Mesendoderm (in vitro differentiated cells): ENCODE measurements around the gene B4GALT6.

ENCODE experiments used
- DNase-seq: peaks from one replicate; pipeline ENCODE4 v3.0.0; 2013
- H2AK5ac ChIP-seq: 2 replicates; pipeline ENCODE4 v1.6.1; 2013; ENCODE audit warnings: low read length, inconsistent platforms
- H2BK120ac ChIP-seq: 2 replicates; pipeline ENCODE4 v1.6.1; 2013; ENCODE audit warnings: low read depth, mild to moderate bottlenecking, low read length, moderate library complexity, mixed read lengths
- H2BK15ac ChIP-seq: replicated peaks from 2 replicates; pipeline ENCODE4 v1.6.1; 2013; ENCODE audit warnings: low read depth, mild to moderate bottlenecking, moderate library complexity
- H2BK5ac ChIP-seq: 2 replicates; pipeline ENCODE4 v1.6.1; 2013; ENCODE audit warnings: low read length, inconsistent platforms
- H3K18ac ChIP-seq: 2 replicates; pipeline ENCODE4 v1.6.1; 2013; ENCODE audit warnings: mild to moderate bottlenecking, low read length, mixed read lengths
- H3K23ac ChIP-seq: one replicate; pipeline ENCODE4 v1.6.1; 2013; ENCODE audit warnings: low read length
- H3K27ac ChIP-seq: 2 replicates; pipeline ENCODE4 v1.5.1; 2013; ENCODE audit warnings: low read depth, mild to moderate bottlenecking, inconsistent platforms, low read length, moderate library complexity
- H3K27me3 ChIP-seq: 2 replicates; pipeline ENCODE4 v1.6.1; 2013; ENCODE audit warnings: low read length, control low read depth, mild to moderate bottlenecking, inconsistent platforms; ENCODE audit not compliant: insufficient read depth, poor library complexity
- H3K36me3 ChIP-seq: 2 replicates; pipeline ENCODE4 v1.6.1; 2013; ENCODE audit warnings: low read length, inconsistent platforms; ENCODE audit not compliant: control insufficient read depth, insufficient read depth
- H3K4ac ChIP-seq: one replicate; pipeline ENCODE4 v1.6.1; 2013; ENCODE audit warnings: low read depth, mild to moderate bottlenecking, low read length, moderate library complexity
- H3K4me1 ChIP-seq: 2 replicates; pipeline ENCODE4 v1.6.1; 2013; ENCODE audit warnings: low read depth, low read length, inconsistent platforms; ENCODE audit not compliant: control insufficient read depth
- H3K4me2 ChIP-seq: 2 replicates; pipeline ENCODE4 v1.6.1; 2013; ENCODE audit warnings: low read length
- H3K4me3 ChIP-seq: 2 replicates; pipeline ENCODE4 v1.5.1; 2013; ENCODE audit warnings: mild to moderate bottlenecking, low read length
- H3K56ac ChIP-seq: one replicate; pipeline ENCODE4 v1.6.1; 2013; ENCODE audit warnings: low read length
- H3K79me1 ChIP-seq: 2 replicates; pipeline ENCODE4 v1.6.1; 2013; ENCODE audit warnings: low read length, inconsistent platforms
- H3K79me2 ChIP-seq: 2 replicates; pipeline ENCODE4 v1.6.1; 2013; ENCODE audit warnings: mild to moderate bottlenecking, low read length; ENCODE audit not compliant: control insufficient read depth, insufficient read depth
- H3K9ac ChIP-seq: 2 replicates; pipeline ENCODE4 v1.6.1; 2013; ENCODE audit warnings: low read length, inconsistent platforms
- H4K5ac ChIP-seq: one replicate; pipeline ENCODE4 v1.6.1; 2013; ENCODE audit warnings: low read length
- H4K8ac ChIP-seq: one replicate; pipeline ENCODE4 v1.6.1; 2013; ENCODE audit warnings: low read depth, mild to moderate bottlenecking, control low read depth, low read length, moderate library complexity
- WGBS: extraction: QIAGEN DNeasy Blood & Tissue Kit; methylation state at CpG from one replicate; pipeline ENCODE4 v1.1.7; 2013; ENCODE audit warnings: low lambda C conversion rate, missing lambda C conversion rate; ENCODE audit not compliant: insufficient coverage; ENCODE audit errors: extremely low coverage; 5-methylcytosine and 5-hydroxymethylcytosine counted together

Gene B4GALT6

GRCh38 chr18:31632356-31632755 is 52.0 kb downstream of the B4GALT6 start:
- Histone ChIP-seq H3K23ac (no peak overlapping the region), H3K4me2 (no peak overlapping the region)
- no CpG with 5 or more reads among the region's 1 CpG for WGBS

GRCh38 chr18:31631526-31631925 is 52.9 kb downstream of the B4GALT6 start:
- Histone ChIP-seq H4K5ac (no peak overlapping the region), H3K4me3 (no peak overlapping the region), H2BK15ac (no peak overlapping the region), H3K4me1 (no peaks in the 10 kb centered on the region), H3K79me1 (no peaks in the 10 kb centered on the region), H2BK120ac (no peak overlapping the region), H2BK5ac (no peak overlapping the region), H3K36me3 (no peaks in the 10 kb centered on the region), H2AK5ac (no peak overlapping the region), H3K18ac (no peak overlapping the region), H3K79me2 (no peaks in the 10 kb centered on the region), H3K4me2 (no peak overlapping the region), H3K56ac (no peak overlapping the region), H3K27me3 (no peaks in the 10 kb centered on the region), H3K4ac (no peak overlapping the region), H3K27ac (no peak overlapping the region), H3K9ac (no peak overlapping the region), H3K23ac (no peak overlapping the region), H4K8ac (no peak overlapping the region)
- no CpG with 5 or more reads among the region's 1 CpG for whole genome bisulfite sequencing
- DNase-seq, result no peak

More at GRCh38 chr18:31632356-31632755, 52.0 kb downstream of the B4GALT6 start:
- Histone ChIP-seq H3K4ac (no peak overlapping the region), H3K9ac (no peak overlapping the region), H4K5ac (no peak overlapping the region), H3K79me2 (no peaks in the 10 kb centered on the region), H3K56ac (no peak overlapping the region), H2BK15ac (no peak overlapping the region), H3K79me1 (no peaks in the 10 kb centered on the region), H3K36me3 (no peaks in the 10 kb centered on the region), H3K18ac (no peak overlapping the region), H2BK120ac (no peak overlapping the region), H3K4me3 (no peak overlapping the region), H3K4me1 (no peaks in the 10 kb centered on the region), H2AK5ac (no peak overlapping the region), H3K27ac (no peak overlapping the region), H4K8ac (no peak overlapping the region), H3K27me3 (no peaks in the 10 kb centered on the region), H2BK5ac (no peak overlapping the region)
- no peak for DNase-seq

- H2AK5ac ChIP-seq, result no peak overlapping the region
- no peak overlapping the region for H3K4ac ChIP-seq
- no peak overlapping the region for H4K8ac ChIP-seq
- no peak overlapping the region for H3K4me3 ChIP-seq
- no peak overlapping the region for H3K9ac ChIP-seq
- H4K5ac ChIP-seq, result no peak overlapping the region
- H2BK5ac ChIP-seq, result no peak overlapping the region
- no peak overlapping the region for H2BK120ac ChIP-seq
- H3K36me3 ChIP-seq, result no peaks in the 10 kb centered on the region
- no peak overlapping the region for H3K18ac ChIP-seq
- no CpG with 5 or more reads among the region's 4 CpGs for WGBS
- H3K27me3 ChIP-seq, result no peaks in the 10 kb centered on the region
- H3K27ac ChIP-seq, result no peak overlapping the region
- no peak for DNase-seq
- no peak overlapping the region for H3K4me2 ChIP-seq
- H3K56ac ChIP-seq, result no peak overlapping the region
- H3K79me1 ChIP-seq, result no peaks in the 10 kb centered on the region
- no peak overlapping the region for H3K23ac ChIP-seq
- no peaks in the 10 kb centered on the region for H3K79me2 ChIP-seq
- H2BK15ac ChIP-seq, result no peak overlapping the region
- no peaks in the 10 kb centered on the region for H3K4me1 ChIP-seq
Observed at GRCh38 chr18:31630549-31630948, 53.8 kb downstream of the B4GALT6 start.

- H2BK5ac ChIP-seq, result no peak overlapping the region
- no peaks in the 10 kb centered on the region for H3K27me3 ChIP-seq
- H3K4me2 ChIP-seq, result no peak overlapping the region
- no peaks in the 10 kb centered on the region for H3K79me2 ChIP-seq
- H3K9ac ChIP-seq, result no peak overlapping the region
- H3K18ac ChIP-seq, result no peak overlapping the region
- no peak overlapping the region for H3K4me3 ChIP-seq
- no peak overlapping the region for H3K56ac ChIP-seq
- no peak overlapping the region for H3K23ac ChIP-seq
- H2AK5ac ChIP-seq, result no peak overlapping the region
- H4K8ac ChIP-seq, result no peak overlapping the region
- H4K5ac ChIP-seq, result no peak overlapping the region
- DNase-seq, result peak; percentile 26
- no peaks in the 10 kb centered on the region for H3K79me1 ChIP-seq
- no peaks in the 10 kb centered on the region for H3K4me1 ChIP-seq
- no CpG with 5 or more reads among the region's 6 CpGs for WGBS
- H3K27ac ChIP-seq, result no peak overlapping the region
- H3K36me3 ChIP-seq, result no peaks in the 10 kb centered on the region
- no peak overlapping the region for H2BK15ac ChIP-seq
- no peak overlapping the region for H3K4ac ChIP-seq
- H2BK120ac ChIP-seq, result no peak overlapping the region
Observed at GRCh38 chr18:31626409-31626808, 58.0 kb downstream of the B4GALT6 start.

- H3K4me2 ChIP-seq, result no peak overlapping the region
- no peak overlapping the region for H3K27ac ChIP-seq
- no peak overlapping the region for H4K8ac ChIP-seq
- H3K23ac ChIP-seq, result no peak overlapping the region
- no peaks in the 10 kb centered on the region for H3K79me1 ChIP-seq
- H2BK120ac ChIP-seq, result no peak overlapping the region
- H3K18ac ChIP-seq, result no peak overlapping the region
- no peak overlapping the region for H2BK5ac ChIP-seq
- H3K4ac ChIP-seq, result no peak overlapping the region
- H2BK15ac ChIP-seq, result no peak overlapping the region
- no peak overlapping the region for H3K9ac ChIP-seq
- H3K56ac ChIP-seq, result no peak overlapping the region
- H4K5ac ChIP-seq, result no peak overlapping the region
- 100% methylated on average over 1 of the region's 13 CpGs for WGBS
- H3K4me1 ChIP-seq, result no peaks in the 10 kb centered on the region
- DNase-seq, result no peak
- H3K4me3 ChIP-seq, result no peak overlapping the region
- no peaks in the 10 kb centered on the region for H3K79me2 ChIP-seq
- no peaks in the 10 kb centered on the region for H3K27me3 ChIP-seq
- no peaks in the 10 kb centered on the region for H3K36me3 ChIP-seq
- H2AK5ac ChIP-seq, result no peak overlapping the region
Observed at GRCh38 chr18:31624892-31625640, 59.3 kb downstream of the B4GALT6 start.

DNA sequence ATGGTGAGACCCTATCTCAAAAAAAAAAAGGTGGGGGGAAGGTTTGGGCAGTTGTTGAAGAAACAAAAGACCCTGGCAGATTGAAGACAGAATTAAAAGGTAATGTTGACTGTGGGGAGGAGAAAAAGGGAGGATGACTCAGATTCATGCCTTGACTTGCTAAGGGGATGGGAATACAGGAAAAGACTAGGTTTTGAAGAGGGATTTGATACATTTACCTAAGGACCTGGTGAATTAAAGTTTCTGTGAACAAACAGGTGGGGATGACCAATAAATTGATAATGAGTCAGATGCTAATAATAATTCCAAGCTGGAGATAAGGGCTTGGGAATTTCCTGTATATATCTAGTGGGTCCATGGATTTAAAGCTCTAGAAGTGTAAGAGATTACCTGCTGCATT is 65.1 kb downstream of the B4GALT6 start:
- Histone ChIP-seq H4K5ac (no peak overlapping the region), H3K36me3 (no peaks in the 10 kb centered on the region), H4K8ac (no peak overlapping the region), H3K18ac (no peak overlapping the region), H2BK120ac (no peak overlapping the region), H3K4ac (no peak overlapping the region), H3K4me2 (no peak overlapping the region), H2AK5ac (no peak overlapping the region), H3K4me3 (no peak overlapping the region), H3K9ac (no peak overlapping the region), H3K79me1 (no peaks in the 10 kb centered on the region), H2BK5ac (no peak overlapping the region), H3K4me1 (no peaks in the 10 kb centered on the region), H3K79me2 (no peaks in the 10 kb centered on the region), H3K27ac (no peak overlapping the region), H3K27me3 (no peaks in the 10 kb centered on the region), H3K23ac (no peak overlapping the region), H3K56ac (no peak overlapping the region), H2BK15ac (no peak overlapping the region)
- no peak for DNase-seq
